Panc1 (cell line): ENCODE results near the gene ANO2.

Experiments
- CTCF ChIP-seq: fragments of 450-650 bp; IDR thresholded peaks from 2 replicates; pipeline ENCODE4 v1.5.1; 2017; ENCODE audit warnings: mild to moderate bottlenecking
- REST ChIP-seq, 2 experiments: IDR thresholded peaks; 2 replicates each; pipeline ENCODE4 v1.6.1; 2011 to 2012; ENCODE audit warnings: low read depth in 2 of 2, control low read depth in 1 of 2, low read length in 1 of 2, mild to moderate bottlenecking in 1 of 2, moderate library complexity in 1 of 2; ENCODE audit not compliant: insufficient read depth in 1 of 2

- TF ChIP-seq CTCF: no peak
- TF ChIP-seq REST (IDR thresholded peaks at IDR 0.05; ENCODE audit: insufficient read depth in 1 of 2, low read depth in 2 of 2, low read length in 1 of 2): no peak
These were observed 63.4 kb downstream of the ANO2 start for GRCh38 chr12:5881666-5882065.
